ENCODE results near the gene ZBTB40.

ZBTB40 gene

DNA sequence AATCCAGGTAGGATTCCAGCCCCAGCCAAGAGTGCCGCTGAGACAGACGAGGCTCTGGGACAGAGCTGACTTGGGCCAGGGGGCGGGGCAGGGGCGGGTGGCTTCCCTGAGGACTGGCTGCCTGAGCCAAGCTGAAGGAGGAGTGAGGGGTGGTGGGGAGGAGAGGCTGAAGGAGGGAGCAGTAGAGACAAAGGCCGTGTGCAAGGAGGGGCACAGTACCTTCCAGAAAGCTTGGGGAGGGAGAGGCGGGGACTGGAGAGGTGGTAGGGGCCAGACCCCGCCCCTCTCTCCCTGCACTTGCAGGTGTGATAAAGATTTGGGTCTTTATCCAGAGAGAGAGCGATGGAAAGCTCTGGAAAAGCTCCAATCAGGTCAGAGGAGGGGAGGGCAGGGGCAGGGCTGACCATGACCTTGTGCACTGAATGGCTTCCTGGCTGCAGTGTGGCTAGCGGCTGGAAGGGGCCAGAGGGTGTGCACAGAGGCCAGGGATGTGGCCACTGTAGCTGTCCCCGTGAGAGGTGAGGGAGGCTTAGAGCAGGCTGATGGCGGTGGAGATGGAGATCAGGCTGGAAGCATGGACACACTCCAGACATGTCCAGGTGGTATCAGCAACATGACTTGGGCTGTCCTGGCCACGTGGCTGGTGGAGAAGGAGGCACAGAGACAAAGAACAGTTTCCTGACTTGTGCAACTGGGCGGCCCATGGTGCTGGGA, 104.9 kb downstream of the ZBTB40 start:
- no peak for DNase-seq (ENCODE audit: low spot score)

DNA sequence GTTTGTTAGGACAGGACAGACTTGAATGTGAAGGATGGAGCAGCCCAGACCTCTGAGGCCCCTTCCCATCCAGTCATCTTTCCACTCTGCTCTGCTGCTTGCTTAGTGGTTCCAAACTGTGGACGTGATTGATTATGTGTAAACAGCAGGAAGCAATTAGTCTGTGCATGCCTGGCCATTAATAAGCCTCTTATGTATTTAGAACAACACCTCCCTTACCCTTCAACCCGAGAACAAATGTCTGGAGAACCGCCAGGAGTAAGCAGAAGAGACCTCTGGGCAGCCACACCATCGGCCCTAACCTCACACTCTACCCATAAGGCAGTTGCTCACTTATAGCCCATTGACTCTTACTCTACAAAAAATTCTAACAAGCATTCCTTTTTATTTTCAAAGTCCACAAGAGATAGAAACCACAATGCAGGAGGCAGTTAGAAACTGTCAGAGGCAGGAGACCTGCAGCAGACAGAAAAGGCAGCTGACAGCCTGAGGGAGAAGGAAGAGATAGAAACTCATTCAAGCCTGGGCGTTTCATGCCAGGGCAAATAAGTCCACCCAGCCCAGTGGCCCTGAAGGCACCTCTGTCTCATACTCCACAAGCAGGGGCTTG, 105.8 kb downstream of the ZBTB40 start:
- DNase-seq (ENCODE audit: low spot score) = no peak

DNA sequence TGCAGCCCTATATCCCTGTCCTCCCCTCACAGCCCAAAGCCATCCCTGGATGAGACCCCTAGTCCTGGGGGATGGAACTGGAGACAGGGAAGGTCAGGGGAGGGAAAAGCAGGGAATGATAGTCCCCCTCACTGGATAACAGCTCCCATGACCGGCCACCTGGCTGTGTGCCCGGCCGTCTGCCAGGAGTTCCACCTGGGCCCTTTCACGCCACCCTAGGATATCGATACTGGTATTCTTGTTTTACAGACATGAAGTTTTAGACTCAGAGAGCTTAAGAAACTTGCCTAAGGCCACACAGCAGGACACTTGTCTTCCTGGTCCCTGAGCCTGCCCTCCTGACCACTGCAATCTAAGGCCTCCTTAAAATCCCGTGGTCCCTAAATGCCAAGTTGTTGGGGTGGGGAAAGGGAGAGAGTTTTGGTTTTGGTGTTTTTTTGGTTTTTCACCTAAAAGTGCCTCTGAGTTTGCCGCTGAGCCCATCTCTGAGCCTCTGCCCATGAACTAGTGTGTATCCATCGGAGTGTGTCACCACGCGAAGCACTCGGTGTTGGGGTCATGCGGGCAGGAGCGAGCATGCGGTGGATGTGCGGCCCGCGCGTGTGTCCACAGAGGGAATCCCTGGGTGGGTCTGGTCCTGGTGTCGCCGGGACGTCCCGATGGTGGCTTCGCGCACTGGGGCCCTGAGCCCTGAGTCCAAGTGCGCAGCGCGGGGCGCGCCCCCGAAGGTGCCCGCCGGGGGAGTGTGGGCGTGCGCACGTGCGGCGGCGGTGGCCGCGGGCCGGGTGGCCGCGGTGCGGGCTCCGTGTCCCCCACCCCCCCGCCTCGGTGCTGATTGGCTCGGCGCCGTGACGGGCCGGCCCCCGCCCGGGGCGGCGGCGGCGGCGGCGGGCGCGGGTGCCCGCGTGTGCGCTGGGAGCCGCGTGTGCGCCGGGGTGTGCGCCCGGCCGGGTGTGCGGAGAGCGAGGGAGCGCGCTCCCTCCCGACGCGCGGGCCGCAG, 111.2 kb downstream of the ZBTB40 start, which contains the start of gene EPHA8:
TSS of gene EPHA8 (plus strand) at position 906 of the 1,000 bp plus-strand sequence. CDS start 147 bp downstream, outside the sequence.
- DNase-seq (ENCODE audit: low spot score) = peak; percentile 38

DNA sequence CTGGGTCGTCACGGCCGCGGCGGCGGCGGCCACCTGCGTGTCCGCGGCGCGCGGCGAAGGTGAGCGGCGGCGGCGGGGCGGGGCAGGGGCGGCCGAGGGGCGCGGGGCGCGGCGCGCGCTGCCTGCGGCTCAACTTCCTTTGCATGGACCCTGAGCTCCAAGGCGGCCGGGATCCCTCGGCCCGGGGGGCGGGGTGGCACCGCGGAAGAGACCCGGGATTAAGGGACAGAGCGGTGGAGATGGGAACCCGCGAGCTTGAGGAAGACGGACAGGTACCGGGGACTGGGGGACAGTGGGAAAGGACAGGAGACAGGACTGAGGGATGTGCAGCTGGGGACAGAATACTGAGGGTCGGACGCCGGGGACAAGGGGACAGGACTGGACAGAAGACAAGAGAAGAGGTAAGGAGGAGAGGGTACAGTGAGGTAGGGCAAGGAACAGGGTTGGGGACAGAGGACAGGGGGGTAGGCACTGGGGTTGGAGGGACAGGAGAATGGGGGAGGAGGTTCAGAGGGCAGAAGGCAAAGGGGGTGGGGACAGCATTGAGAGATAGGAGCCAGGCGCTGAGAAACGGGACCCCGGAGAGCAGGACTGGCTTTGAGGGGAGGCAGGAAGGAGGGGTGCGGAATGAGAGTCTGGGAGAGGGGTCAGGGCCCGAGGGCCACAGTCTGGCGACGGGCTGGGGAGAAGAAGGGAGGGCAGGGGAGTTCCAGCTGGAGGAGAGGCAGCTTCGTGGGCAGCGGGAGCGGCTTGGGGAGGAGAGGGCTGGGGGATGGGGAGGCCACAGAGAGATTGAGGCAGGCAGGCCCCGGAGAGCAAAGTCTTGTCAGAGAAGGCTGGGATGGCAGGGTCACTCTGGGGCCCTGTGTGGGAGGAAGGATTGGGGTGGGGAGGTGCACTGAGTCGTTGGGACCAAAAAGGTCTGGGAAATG, 112.3 kb downstream of the ZBTB40 start:
- DNase-seq (ENCODE audit: low spot score) = no peak

DNA sequence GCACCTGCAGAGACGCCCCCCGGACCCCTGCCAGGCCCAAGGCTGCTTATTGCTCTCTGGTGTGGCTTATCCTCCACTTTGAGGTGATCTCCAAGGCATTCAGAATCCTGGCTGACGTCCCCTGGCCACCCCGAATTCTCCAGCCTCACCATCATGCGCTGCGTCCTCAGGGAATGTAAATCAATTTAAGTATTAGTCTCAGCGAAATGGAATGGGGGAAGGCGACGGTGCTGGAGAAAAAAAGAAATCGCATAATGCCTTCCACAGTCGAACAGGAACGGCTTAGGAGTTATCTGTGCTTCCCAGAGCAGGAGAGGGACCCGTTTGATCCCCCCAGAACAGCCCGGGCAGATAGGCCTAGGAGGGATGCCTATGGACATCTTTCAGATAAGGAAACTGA, 114.5 kb downstream of the ZBTB40 start:
- DNase-seq (ENCODE audit: low spot score) = no peak

DNA sequence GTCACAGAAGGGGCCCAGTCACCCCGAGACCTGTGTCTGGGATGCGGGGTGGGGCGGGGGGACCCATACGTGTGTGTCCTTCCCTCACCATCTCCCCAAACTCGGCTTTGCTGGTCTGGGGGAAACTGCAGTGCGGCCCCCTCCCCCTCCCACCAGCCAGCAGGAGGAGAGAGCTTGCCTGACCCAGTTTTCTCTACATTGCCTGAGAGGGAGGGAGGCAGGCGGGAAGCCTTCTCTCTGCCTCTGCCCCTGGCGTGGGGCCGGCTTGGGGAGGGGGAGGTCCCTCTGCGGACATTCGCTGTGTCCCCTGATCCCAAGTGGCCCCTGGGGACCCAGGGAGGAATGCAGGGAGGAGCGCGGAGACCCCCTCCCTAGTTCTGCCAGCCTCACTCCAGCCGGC, 115.5 kb downstream of the ZBTB40 start:
- no peak for DNase-seq (ENCODE audit: low spot score)

DNA sequence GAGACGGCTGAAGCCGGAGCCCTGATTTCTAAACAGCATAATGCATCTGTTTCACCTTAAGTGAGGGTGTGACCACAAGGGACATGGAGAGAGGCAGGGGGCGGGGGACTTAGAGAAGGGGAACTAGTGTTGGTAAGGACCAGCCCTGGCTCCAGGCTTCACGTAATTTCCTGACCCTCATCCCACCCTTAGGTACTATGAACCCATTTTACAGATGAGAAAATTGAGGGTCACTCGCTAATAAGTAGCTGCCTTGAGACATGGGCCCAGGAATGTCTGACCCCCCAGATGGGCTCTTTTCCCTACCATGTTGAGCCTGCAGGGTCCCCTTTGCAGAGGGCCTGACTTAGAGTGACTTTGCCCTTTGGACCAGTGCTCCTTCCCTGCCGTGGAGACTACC, 116.3 kb downstream of the ZBTB40 start:
- no peak for DNase-seq (ENCODE audit: low spot score)

DNA sequence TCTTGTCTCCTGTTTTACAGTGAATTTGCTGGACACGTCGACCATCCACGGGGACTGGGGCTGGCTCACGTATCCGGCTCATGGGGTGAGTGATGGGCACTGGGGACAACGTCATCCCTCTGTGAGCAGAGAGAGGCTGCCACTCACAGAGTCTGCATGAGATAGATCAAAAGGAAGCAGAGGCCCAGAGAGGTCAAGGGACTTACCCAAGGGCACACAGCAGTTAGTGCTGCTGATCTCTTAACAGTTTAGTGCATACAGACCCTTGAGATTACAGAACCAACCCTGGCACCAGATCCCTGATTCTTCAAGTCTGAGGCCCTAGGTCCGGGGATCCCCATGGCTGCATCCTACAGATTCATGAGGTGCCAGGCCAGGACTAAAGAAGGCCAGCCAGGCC, 117.6 kb downstream of the ZBTB40 start:
- DNase-seq (ENCODE audit: low spot score) = no peak

DNA sequence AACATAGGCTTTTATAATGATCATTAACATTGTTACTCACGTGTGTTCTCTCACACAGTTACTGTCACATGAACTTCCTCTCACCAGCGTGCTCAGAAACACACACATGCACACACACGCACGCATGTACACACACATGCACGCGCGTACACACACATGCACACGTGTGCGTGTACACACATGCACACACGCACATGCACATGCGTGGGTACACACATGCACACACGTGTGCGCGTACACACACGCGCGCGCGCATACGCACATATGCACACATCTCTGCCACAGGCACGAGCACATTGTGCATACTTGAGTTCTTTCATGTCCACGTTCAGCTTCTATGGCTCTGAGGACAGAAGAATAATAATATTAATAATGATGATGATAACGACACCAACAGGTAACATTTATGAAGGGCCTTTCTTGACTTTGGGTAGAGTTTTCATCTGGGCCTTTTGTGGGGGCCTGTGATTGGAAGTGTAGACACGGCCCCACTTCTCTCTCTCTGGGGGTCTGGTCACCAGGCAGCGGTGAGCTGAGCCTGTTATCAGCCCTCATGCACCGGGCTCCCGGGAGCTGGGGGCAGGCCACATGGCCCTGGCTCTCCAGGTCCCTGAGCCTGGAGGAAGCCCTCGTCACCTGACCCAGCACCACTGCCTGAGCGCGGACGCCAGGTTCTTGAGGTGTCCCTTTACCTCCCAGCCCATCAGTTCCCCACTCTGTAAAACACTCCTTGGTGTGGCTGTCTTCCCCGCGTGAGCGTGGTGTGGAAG, 118.7 kb downstream of the ZBTB40 start:
- DNase-seq (ENCODE audit: low spot score) = no peak

DNA sequence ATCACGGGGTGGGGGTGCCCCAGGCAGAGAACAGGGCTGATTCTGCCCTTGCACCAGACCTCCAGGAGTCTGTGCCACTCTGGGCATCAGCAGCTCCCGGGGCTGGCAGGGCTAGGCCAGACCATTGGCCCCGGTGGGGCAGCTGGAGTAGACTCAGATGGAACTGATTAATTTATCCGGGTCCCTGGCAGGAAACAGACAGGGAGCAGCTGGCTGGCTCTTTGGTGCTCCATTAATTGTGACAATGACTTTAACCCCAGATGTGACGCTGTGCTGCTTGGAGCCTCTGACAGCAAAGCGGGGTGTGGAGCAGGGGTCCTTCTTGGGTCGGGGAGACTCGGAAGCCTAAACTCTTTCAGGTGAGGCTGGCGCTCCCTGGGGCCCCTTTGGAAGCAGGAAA, 121.2 kb downstream of the ZBTB40 start:
- DNase-seq (ENCODE audit: low spot score) = no peak

DNA sequence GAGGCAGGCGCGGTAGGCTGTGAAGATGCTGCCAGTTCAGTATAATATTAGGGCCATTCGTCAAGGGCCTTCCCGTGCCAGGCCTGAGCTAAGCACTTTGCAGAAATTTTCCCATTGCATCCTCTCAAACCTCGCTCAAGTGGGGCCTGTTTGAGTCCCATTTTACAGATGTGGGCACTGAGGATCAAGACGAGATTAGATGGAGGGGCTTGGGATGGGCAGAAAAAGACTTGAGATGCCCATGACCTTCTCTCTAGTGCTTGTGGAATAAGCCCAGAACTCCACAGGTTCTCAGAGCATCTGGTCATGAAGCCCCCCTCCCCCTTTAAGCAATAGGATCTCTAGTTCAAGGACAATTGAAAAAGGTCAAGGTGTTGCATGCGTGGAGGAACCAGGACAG, 121.6 kb downstream of the ZBTB40 start:
- DNase-seq (ENCODE audit: low spot score) = no peak

DNA sequence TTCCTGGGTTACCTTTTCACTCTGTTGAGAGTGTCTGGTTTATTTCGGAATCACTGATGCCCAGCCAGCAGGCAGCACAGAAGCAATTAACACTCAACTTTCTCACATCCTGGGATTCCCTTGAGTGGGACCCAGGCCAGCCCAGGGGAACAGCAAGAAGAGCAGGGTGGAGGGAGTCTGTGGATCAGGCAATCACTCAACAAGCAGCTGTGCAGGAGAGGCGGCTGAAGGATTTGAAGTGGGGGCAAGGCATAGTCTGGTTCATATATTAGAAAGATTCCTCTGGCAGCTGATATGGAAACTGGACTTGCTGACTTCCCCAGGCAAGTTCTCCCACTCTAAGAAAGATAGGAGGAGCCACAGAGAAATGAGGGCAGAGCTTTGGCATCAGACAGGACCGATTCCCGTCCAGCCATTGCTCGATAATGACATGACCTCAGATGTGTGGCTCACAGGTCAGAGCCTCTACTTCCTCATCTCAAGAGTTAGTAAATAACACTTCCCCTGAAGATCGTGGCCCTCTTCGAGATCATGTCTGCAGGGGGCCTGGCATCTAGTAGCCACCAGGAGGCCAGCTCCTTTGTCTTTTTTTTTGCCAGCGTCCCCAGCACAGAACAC, 124.0 kb downstream of the ZBTB40 start:
- DNase-seq (ENCODE audit: low spot score) = no peak

DNA sequence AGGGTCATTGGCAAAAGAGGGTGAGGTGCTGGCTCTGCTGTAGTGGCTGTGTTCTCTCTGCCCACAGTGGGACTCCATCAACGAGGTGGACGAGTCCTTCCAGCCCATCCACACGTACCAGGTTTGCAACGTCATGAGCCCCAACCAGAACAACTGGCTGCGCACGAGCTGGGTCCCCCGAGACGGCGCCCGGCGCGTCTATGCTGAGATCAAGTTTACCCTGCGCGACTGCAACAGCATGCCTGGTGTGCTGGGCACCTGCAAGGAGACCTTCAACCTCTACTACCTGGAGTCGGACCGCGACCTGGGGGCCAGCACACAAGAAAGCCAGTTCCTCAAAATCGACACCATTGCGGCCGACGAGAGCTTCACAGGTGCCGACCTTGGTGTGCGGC, 124.5 kb downstream of the ZBTB40 start:
- DNase-seq (ENCODE audit: low spot score) = no peak

DNA sequence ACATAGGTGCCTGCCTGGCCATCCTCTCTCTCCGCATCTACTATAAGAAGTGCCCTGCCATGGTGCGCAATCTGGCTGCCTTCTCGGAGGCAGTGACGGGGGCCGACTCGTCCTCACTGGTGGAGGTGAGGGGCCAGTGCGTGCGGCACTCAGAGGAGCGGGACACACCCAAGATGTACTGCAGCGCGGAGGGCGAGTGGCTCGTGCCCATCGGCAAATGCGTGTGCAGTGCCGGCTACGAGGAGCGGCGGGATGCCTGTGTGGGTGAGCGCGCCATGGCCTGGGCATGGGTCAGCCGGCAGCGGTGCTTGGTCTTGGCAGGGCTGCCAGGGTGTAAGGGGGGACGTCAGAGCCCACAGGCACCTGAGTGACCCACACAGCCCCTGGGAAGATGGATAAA, 125.0 kb downstream of the ZBTB40 start:
- no peak for DNase-seq (ENCODE audit: low spot score)

DNA sequence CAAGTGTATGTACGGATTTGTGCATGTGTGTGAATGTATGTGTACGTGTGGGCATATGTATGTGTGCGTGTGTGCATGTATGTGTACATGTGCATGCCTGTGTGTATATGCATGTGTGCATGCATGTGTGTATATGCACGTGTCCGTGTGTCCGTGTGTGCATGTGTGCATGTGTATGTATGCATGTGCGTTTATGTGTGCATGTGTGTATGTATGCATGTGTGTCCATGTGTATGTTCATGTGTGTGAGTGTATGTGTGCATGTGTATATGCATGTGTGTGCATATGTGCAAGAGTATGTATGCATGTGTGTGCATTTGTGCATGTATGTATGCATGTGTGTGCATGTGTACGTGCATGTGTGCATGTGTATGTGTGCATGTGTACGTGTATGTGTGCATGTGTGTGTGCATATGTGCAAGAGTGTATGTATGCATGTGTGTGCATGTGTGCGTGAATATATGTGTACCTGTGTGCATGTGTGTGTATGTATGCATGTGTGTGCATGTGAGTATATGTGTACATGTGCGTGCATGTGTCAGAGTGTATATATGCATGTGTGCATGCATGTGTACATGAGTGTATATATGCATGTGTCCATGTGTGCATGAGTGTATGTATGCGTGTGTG, 127.2 kb downstream of the ZBTB40 start:
- DNase-seq (ENCODE audit: low spot score) = no peak

DNA sequence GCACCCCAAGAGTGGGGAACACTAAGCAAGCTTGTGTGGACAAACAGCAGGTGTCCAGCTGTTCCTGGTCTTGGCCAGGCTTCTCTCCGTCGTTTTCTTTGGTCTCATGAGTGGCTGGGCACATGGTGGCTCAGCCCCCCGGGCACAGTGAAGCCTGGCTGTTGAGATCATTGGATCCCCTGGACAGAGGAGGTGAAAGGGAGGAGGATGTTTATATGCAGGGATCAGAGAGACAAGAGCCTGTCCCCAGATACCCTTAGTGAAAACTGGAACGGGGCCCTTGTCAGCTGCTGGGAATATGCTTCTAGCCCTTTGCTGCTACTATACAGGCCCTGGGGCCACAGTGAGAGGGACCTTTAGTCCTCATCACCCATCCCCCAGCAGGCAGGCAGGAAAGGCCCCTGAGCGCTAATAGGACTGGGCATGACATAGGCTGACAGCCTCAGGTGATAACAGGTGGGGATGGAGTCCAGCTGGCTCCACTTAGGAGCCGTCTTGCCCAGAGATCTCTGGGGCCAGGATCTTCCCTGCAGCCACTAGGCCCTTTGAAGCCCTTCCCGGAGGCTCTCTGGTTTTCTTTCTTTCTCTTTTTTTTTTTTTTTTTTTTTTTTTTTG, 128.0 kb downstream of the ZBTB40 start:
- DNase-seq (ENCODE audit: low spot score) = no peak

All from AG20443 (cell line).